ENCODE data around the gene RAET1E. TPM values are rescaled to one million over a fixed set of nuclear protein-coding genes. Genes with fewer than 3 reads are reported as not detected.
"Not testable (repeated sequence)": the region's sequence is repeated elsewhere in the genome, so short reads cannot be mapped to it uniquely, and the experiment has no call there.

The RAET1E gene
- total RNA-seq, 2 experiments from 2014 or later: not detected

DNA sequence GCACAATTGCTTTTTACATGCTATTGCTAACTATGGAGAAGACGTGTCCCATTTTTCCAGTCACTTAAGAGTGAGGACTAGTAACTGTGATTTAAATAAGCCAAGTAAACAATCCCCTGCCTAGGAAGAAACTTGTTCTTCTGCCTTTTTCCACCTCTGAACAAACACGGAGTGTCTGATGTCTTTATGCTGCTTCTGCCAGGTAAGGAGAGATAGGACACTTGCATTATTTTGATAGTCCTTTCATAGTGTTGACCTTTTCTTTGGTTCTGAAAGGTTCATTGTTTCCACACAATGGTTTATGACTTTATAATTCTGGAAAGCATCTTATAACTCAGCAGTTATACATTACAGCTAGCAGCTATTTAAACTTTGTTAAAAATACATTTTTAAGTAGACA is 42.2 kb downstream of the RAET1E start:
- peaks cover 0 to 5% of the 10 kb centered on the region in 2 experiments for H3K27me3 ChIP-seq (ENCODE audit: control insufficient read depth in 1 of 2, insufficient read depth in 2 of 2, low read length in 2 of 2)
- no peak overlapping the region for H3K4me3 ChIP-seq (ENCODE audit: low read length)
- no peak overlapping the region for H3K4me3 Mint-ChIP-seq
- intact Hi-C loops (cut with DNase I, micrococcal nuclease): no loop called here
- CTCF ChIA-PET: no interaction called here
- DNase-seq (no peak), ATAC-seq (ENCODE audit: poor library complexity) (no peak)
- peaks cover 9% of the 10 kb centered on the region for H3K4me1 ChIP-seq (ENCODE audit: insufficient read depth, low read length)
- POLR2A ChIA-PET: no interaction called here
- TF ChIP-seq CTCF (IDR thresholded peaks at IDR 0.05): no peak
- no peak overlapping the region for H3K27ac ChIP-seq (ENCODE audit: low read depth in 1 of 2, low read length in 2 of 2)
- no peaks in the 10 kb centered on the region for H3K36me3 Mint-ChIP-seq (ENCODE audit: low read depth)
- peaks cover 17% of the 10 kb centered on the region for H3K27me3 Mint-ChIP-seq
- H3K9me3 ChIP-seq (ENCODE audit: control insufficient read depth in 1 of 2, insufficient read depth in 1 of 2, low read length in 2 of 2): no peaks in the 10 kb centered on the region
- peaks cover 18% of the 10 kb centered on the region for H3K4me1 Mint-ChIP-seq (ENCODE audit: low read depth)
- H3K27ac Mint-ChIP-seq: no peak overlapping the region
- H3K9me3 Mint-ChIP-seq: no peaks in the 10 kb centered on the region
- no peaks in the 10 kb centered on the region for H3K36me3 ChIP-seq (ENCODE audit: insufficient read depth, low read length)

- no peak for ATAC-seq (ENCODE audit: poor library complexity)
- H3K27ac Mint-ChIP-seq: no peak overlapping the region
- no peaks in the 10 kb centered on the region for H3K9me3 ChIP-seq (ENCODE audit: control insufficient read depth in 1 of 2, insufficient read depth in 1 of 2, low read length in 2 of 2)
- peaks cover 11% of the 10 kb centered on the region for H3K27me3 Mint-ChIP-seq
- no peaks in the 10 kb centered on the region for H3K36me3 Mint-ChIP-seq (ENCODE audit: low read depth)
- peaks cover 18% of the 10 kb centered on the region for H3K4me1 Mint-ChIP-seq (ENCODE audit: low read depth)
- DNase-seq: no peak
- no peaks in the 10 kb centered on the region for H3K36me3 ChIP-seq (ENCODE audit: insufficient read depth, low read length)
- H3K9me3 Mint-ChIP-seq: no peaks in the 10 kb centered on the region
- no peak overlapping the region for H3K4me3 ChIP-seq (ENCODE audit: low read length)
- POLR2A ChIA-PET: no interaction called here
- TF ChIP-seq CTCF (IDR thresholded peaks at IDR 0.05): no peak
- H3K27ac ChIP-seq (ENCODE audit: low read depth in 1 of 2, low read length in 2 of 2): no peak overlapping the region
- CTCF ChIA-PET: no interaction called here
- H3K27me3 ChIP-seq (ENCODE audit: control insufficient read depth in 1 of 2, insufficient read depth in 2 of 2, low read length in 2 of 2): peaks cover 0 to 2% of the 10 kb centered on the region in 2 experiments
- H3K4me1 ChIP-seq (ENCODE audit: insufficient read depth, low read length): peaks cover 9% of the 10 kb centered on the region
- intact Hi-C loops (cut with DNase I, micrococcal nuclease): no loop called here
- no peak overlapping the region for H3K4me3 Mint-ChIP-seq
Observed at GRCh38 chr6:149855040-149855654, 42.8 kb downstream of the RAET1E start.

- Mint-ChIP-seq H3K27me3 (peaks cover 11% of the 10 kb centered on the region), H3K4me3 (no peak overlapping the region), H3K36me3 (ENCODE audit: low read depth) (no peaks in the 10 kb centered on the region), H3K27ac (no peak overlapping the region), H3K9me3 (no peaks in the 10 kb centered on the region), H3K4me1 (ENCODE audit: low read depth) (peaks cover 18% of the 10 kb centered on the region)
- H3K36me3 ChIP-seq (ENCODE audit: insufficient read depth, low read length): no peaks in the 10 kb centered on the region
- intact Hi-C loops (cut with DNase I, micrococcal nuclease): no loop called here
- H3K4me3 ChIP-seq (ENCODE audit: low read length): no peak overlapping the region
- no peaks in the 10 kb centered on the region for H3K9me3 ChIP-seq (ENCODE audit: control insufficient read depth in 1 of 2, insufficient read depth in 1 of 2, low read length in 2 of 2)
- CTCF ChIA-PET: interaction anchor here (0.6 kb wide), 1 partner anchor 152 kb away, joined by 3 read pairs; no protein-coding TSS in a partner anchor
- peaks cover 9% of the 10 kb centered on the region for H3K4me1 ChIP-seq (ENCODE audit: insufficient read depth, low read length)
- TF ChIP-seq CTCF (IDR thresholded peaks at IDR 0.05): no peak
- ATAC-seq (ENCODE audit: poor library complexity): no peak
- POLR2A ChIA-PET: no interaction called here
- no peak overlapping the region for H3K27ac ChIP-seq (ENCODE audit: low read depth in 1 of 2, low read length in 2 of 2)
- peaks cover 0 to 2% of the 10 kb centered on the region in 2 experiments for H3K27me3 ChIP-seq (ENCODE audit: control insufficient read depth in 1 of 2, insufficient read depth in 2 of 2, low read length in 2 of 2)
- DNase-seq: no peak
Observed at GRCh38 chr6:149854532-149854931, 43.4 kb downstream of the RAET1E start.

DNA sequence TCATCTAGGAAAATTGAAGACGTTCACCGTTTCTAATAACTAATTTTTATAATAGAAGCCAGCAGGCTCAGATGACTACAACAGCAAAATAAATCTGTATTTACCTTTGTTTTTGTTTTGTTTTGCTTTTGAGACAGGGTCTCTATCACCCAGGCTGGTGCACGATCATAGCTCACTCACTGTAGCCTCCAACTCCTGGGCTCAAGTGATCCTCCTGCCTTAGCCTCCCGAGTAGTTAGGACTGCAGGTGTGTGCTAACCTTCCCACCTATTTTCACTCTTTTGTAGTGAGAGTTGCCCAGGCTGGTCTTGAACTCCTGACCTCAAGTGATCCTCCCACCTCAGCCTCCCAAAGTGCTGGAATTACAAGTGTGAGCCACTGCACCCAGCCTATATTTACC is 43.9 kb downstream of the RAET1E start:
- H3K27me3 ChIP-seq (ENCODE audit: control insufficient read depth in 1 of 2, insufficient read depth in 2 of 2, low read length in 2 of 2); H3K9me3 Mint-ChIP-seq; H3K4me3 Mint-ChIP-seq; DNase-seq; H3K36me3 ChIP-seq (ENCODE audit: insufficient read depth, low read length); H3K36me3 Mint-ChIP-seq (ENCODE audit: low read depth); intact Hi-C loops (cut with DNase I, micrococcal nuclease); H3K27me3 Mint-ChIP-seq; ATAC-seq (ENCODE audit: poor library complexity); H3K27ac ChIP-seq (ENCODE audit: low read depth in 1 of 2, low read length in 2 of 2); H3K9me3 ChIP-seq (ENCODE audit: control insufficient read depth in 1 of 2, insufficient read depth in 1 of 2, low read length in 2 of 2); H3K4me3 ChIP-seq (ENCODE audit: low read length); H3K27ac Mint-ChIP-seq; H3K4me1 ChIP-seq (ENCODE audit: insufficient read depth, low read length); POLR2A ChIA-PET: not testable (repeated sequence)
- peaks cover 18% of the 10 kb centered on the region for H3K4me1 Mint-ChIP-seq (ENCODE audit: low read depth)
- CTCF ChIA-PET: interaction anchor here (0.6 kb wide), 1 partner anchor 153 kb away, joined by 3 read pairs; no protein-coding TSS in a partner anchor
